H4 (cell line): ENCODE results near the gene A2ML1. TPM values are rescaled to one million over a fixed set of nuclear protein-coding genes. Genes with fewer than 3 reads are reported as not detected.
"Not testable (repeated sequence)": the region's sequence is repeated elsewhere in the genome, so short reads cannot be mapped to it uniquely, and the experiment has no call there.

Source experiments
- DNase-seq: peaks from one replicate; pipeline ENCODE4 v3.0.0-alpha.2; 2015; ENCODE audit warnings: low spot score
- total RNA-seq: library from RNA; depleted of rRNA; stranded (reverse); fragments of >200 nt; shearing (Covaris generic); gene quantifications from 2 replicates; pipeline ENCODE4 v1.2.3, GENCODE V29; 2014

The A2ML1 gene
- total RNA-seq, 1 experiment from 2014 or later = not detected

GRCh38 chr12:8817856-8818255 is 4.6 kb upstream of the A2ML1 start:
- no peak for DNase-seq

- no peak for DNase-seq
These were observed 3.9 kb upstream of the A2ML1 start for GRCh38 chr12:8818526-8818925.

- DNase-seq = no peak
These were observed 2.8 kb upstream of the A2ML1 start for GRCh38 chr12:8819666-8819980.

- not testable (repeated sequence) for DNase-seq
These were observed 1.6 kb upstream of the A2ML1 start for GRCh38 chr12:8820676-8821407.

- DNase-seq = no peak
These were observed 830 bp upstream of the A2ML1 start for GRCh38 chr12:8821591-8821990.

GRCh38 chr12:8823565-8824300 is 1.3 kb downstream of the A2ML1 start:
- no peak for DNase-seq

GRCh38 chr12:8827551-8828256 is 5.3 kb downstream of the A2ML1 start:
- DNase-seq = no peak

- peak; percentile 25 for DNase-seq
These were observed 6.1 kb downstream of the A2ML1 start for GRCh38 chr12:8828257-8829124.

GRCh38 chr12:8829125-8829518 is 6.7 kb downstream of the A2ML1 start:
- no peak for DNase-seq

GRCh38 chr12:8829621-8830020 is 7.2 kb downstream of the A2ML1 start:
- DNase-seq = no peak

- no peak for DNase-seq
These were observed 8.7 kb downstream of the A2ML1 start for GRCh38 chr12:8831116-8831515.

GRCh38 chr12:8832500-8832899 is 10.1 kb downstream of the A2ML1 start:
- no peak for DNase-seq

GRCh38 chr12:8834230-8834629 is 11.8 kb downstream of the A2ML1 start:
- DNase-seq = no peak

- DNase-seq = no peak
These were observed 14.9 kb downstream of the A2ML1 start for GRCh38 chr12:8837291-8837690.

GRCh38 chr12:8840321-8840720 is 17.9 kb downstream of the A2ML1 start:
- no peak for DNase-seq

- DNase-seq = no peak
These were observed 18.7 kb downstream of the A2ML1 start for GRCh38 chr12:8840938-8841633.

- DNase-seq = no peak
These were observed 19.4 kb downstream of the A2ML1 start for GRCh38 chr12:8841778-8842177.

- no peak for DNase-seq
These were observed 22.2 kb downstream of the A2ML1 start for GRCh38 chr12:8844665-8845064.

- DNase-seq = no peak
These were observed 23.9 kb downstream of the A2ML1 start for GRCh38 chr12:8846305-8846704.

GRCh38 chr12:8847435-8847834 is 25.0 kb downstream of the A2ML1 start:
- no peak for DNase-seq

- no peak for DNase-seq
These were observed 27.5 kb downstream of the A2ML1 start for GRCh38 chr12:8849876-8850275.
